Mucosa of descending colon (tissue), 3 donors: Measurements from ENCODE around the gene SNX13. TPM values are rescaled to one million over a fixed set of nuclear protein-coding genes. Genes with fewer than 3 reads are reported as not detected.

Experiments used
- ATAC-seq: fragments of 200-7000 bp; cut with Tn5 transposase; one replicate; pipeline ENCODE4 v1.9.1; 2020; ENCODE audit warnings: mild to moderate bottlenecking, moderate library complexity
- DNase-seq, 3 donors: peaks; one replicate each; pipeline ENCODE4 v3.0.0-alpha.2; 2020
- H3K36me3 ChIP-seq: fragments of 200-600 bp; one replicate; pipeline ENCODE4 v1.8.0; 2021; ENCODE audit warnings: low read depth, mild to moderate bottlenecking
- H3K4me1 ChIP-seq: fragments of 200-600 bp; one replicate; pipeline ENCODE4 v1.8.0; 2021; ENCODE audit warnings: low read depth, mild to moderate bottlenecking
- H3K4me3 ChIP-seq: fragments of 200-600 bp; one replicate; pipeline ENCODE4 v1.8.0; 2021; ENCODE audit warnings: mild to moderate bottlenecking
- H3K9me3 ChIP-seq: fragments of 200-600 bp; one replicate; pipeline ENCODE4 v1.8.0; 2021; ENCODE audit warnings: mild to moderate bottlenecking
- CTCF ChIP-seq: fragments of 200-600 bp; IDR thresholded peaks from one replicate; pipeline ENCODE4 v1.8.0; 2022; ENCODE audit warnings: antibody characterized with exemption, mild to moderate bottlenecking
- intact Hi-C, 2 donors: fragments of 100-400 bp; cut with DNase I in 1 of 2; cut with micrococcal nuclease in 1 of 2; formaldehyde crosslinking; loops; one replicate each; pipeline versions ENCODE4 v1.11.0 to v1.11.1; 2022; cut with DNase I, micrococcal nuclease
- total RNA-seq, 3 donors: library from RNA; stranded (reverse); fragmentation: NEBNext Ultra II Directional in 2 of 3; extraction: Animal tissue kit (Norgen Biotek cat#: 25700) in 2 of 3; gene quantifications; one replicate each; pipeline versions ENCODE4 v1.2.1 to v1.2.4, GENCODE V29; 2021 to 2023
- donor health status: DM: no; HTN: no; CAD: no; lungs with moderate emphysema.
- donor health status: DM: no; HTN: no; CAD: no.
- donor health status: DM: no; HTN: yes; CAD: no.

SNX13 gene
- total RNA-seq, 3 donors from 2014 or later: 72.2 to 89.4 (median 72.6) TPM

- no peaks in the 10 kb centered on the region for H3K9me3 ChIP-seq
- DNase-seq (no peak), ATAC-seq (no peak)
- peaks cover 20% of the 10 kb centered on the region for H3K4me1 ChIP-seq
- intact Hi-C loops: no loop called here
- no peak overlapping the region for H3K4me3 ChIP-seq
- H3K36me3 ChIP-seq: no peaks in the 10 kb centered on the region
- TF ChIP-seq CTCF: no peak
These were observed 6.2 kb downstream of the SNX13 start for GRCh38 chr7:17934094-17934493.

- no peaks in the 10 kb centered on the region for H3K36me3 ChIP-seq
- DNase-seq (no peak), ATAC-seq (no peak)
- peaks cover 9% of the 10 kb centered on the region for H3K4me1 ChIP-seq
- intact Hi-C loops: no loop called here
- no peak overlapping the region for H3K4me3 ChIP-seq
- no peak for TF ChIP-seq CTCF
- no peaks in the 10 kb centered on the region for H3K9me3 ChIP-seq
These were observed 7.5 kb downstream of the SNX13 start for GRCh38 chr7:17932770-17933169.

GRCh38 chr7:17931069-17931468, 9.2 kb downstream of the SNX13 start:
- H3K9me3 ChIP-seq: no peaks in the 10 kb centered on the region
- no peaks in the 10 kb centered on the region for H3K36me3 ChIP-seq
- no peak overlapping the region for H3K4me3 ChIP-seq
- DNase-seq (no peak), ATAC-seq (no peak)
- intact Hi-C loops: no loop called here
- H3K4me1 ChIP-seq: peaks cover 5% of the 10 kb centered on the region
- TF ChIP-seq CTCF: no peak

- intact Hi-C loops: no loop called here
- H3K9me3 ChIP-seq: no peaks in the 10 kb centered on the region
- H3K4me3 ChIP-seq: no peak overlapping the region
- TF ChIP-seq CTCF: no peak
- no peak for ATAC-seq
- DNase-seq: no peak
- H3K4me1 ChIP-seq: peaks cover 5% of the 10 kb centered on the region
- H3K36me3 ChIP-seq: no peaks in the 10 kb centered on the region
These were observed 9.7 kb downstream of the SNX13 start for GRCh38 chr7:17930546-17930945.

GRCh38 chr7:17929647-17930395, 10.5 kb downstream of the SNX13 start:
- no peak overlapping the region for H3K4me3 ChIP-seq
- H3K4me1 ChIP-seq: peaks cover 5% of the 10 kb centered on the region
- no peak for TF ChIP-seq CTCF
- intact Hi-C loops: no loop called here
- no peaks in the 10 kb centered on the region for H3K36me3 ChIP-seq
- DNase-seq (no peak), ATAC-seq (no peak)
- H3K9me3 ChIP-seq: no peaks in the 10 kb centered on the region
